Measurements from ENCODE around the gene PLPPR1.
"Not testable (repeated sequence)": the region's sequence is repeated elsewhere in the genome, so short reads cannot be mapped to it uniquely, and the experiment has no call there.

Gene PLPPR1

GRCh38 chr9:101226161-101226560 lies 197.6 kb downstream of the PLPPR1 start:
- DNase-seq, result no peak

- no peak for DNase-seq
Observed at GRCh38 chr9:101226803-101227202, 198.3 kb downstream of the PLPPR1 start.

GRCh38 chr9:101229606-101230005 lies 201.1 kb downstream of the PLPPR1 start:
- no peak for DNase-seq

- no peak for DNase-seq
Observed at GRCh38 chr9:101232405-101232977, 204.0 kb downstream of the PLPPR1 start.

GRCh38 chr9:101235105-101235866 lies 206.8 kb downstream of the PLPPR1 start:
- DNase-seq, result no peak

GRCh38 chr9:101242651-101243050 lies 214.1 kb downstream of the PLPPR1 start:
- DNase-seq, result no peak

GRCh38 chr9:101246691-101247090 lies 218.2 kb downstream of the PLPPR1 start:
- no peak for DNase-seq

GRCh38 chr9:101247297-101247696 lies 218.8 kb downstream of the PLPPR1 start:
- no peak for DNase-seq

- no peak for DNase-seq
Observed at GRCh38 chr9:101254733-101255433, 226.4 kb downstream of the PLPPR1 start.

GRCh38 chr9:101264727-101265126 lies 236.2 kb downstream of the PLPPR1 start:
- DNase-seq, result no peak

- DNase-seq, result no peak
Observed at GRCh38 chr9:101265261-101265660, 236.7 kb downstream of the PLPPR1 start.

- DNase-seq, result no peak
Observed at GRCh38 chr9:101268426-101268825, 239.9 kb downstream of the PLPPR1 start.

- no peak for DNase-seq
Observed at GRCh38 chr9:101269591-101270283, 241.2 kb downstream of the PLPPR1 start.

- DNase-seq, result no peak
Observed at GRCh38 chr9:101270302-101270701, 241.8 kb downstream of the PLPPR1 start.

GRCh38 chr9:101271102-101271501 lies 242.6 kb downstream of the PLPPR1 start:
- no peak for DNase-seq

- DNase-seq, result no peak
Observed at GRCh38 chr9:101274971-101275768, 246.6 kb downstream of the PLPPR1 start.

GRCh38 chr9:101275769-101276250 lies 247.3 kb downstream of the PLPPR1 start:
- DNase-seq, result no peak

GRCh38 chr9:101291043-101291442 lies 262.5 kb downstream of the PLPPR1 start:
- not testable (repeated sequence) for DNase-seq

GRCh38 chr9:101299901-101300300 lies 271.4 kb downstream of the PLPPR1 start:
- no peak for DNase-seq

GRCh38 chr9:101307051-101307450 lies 278.5 kb downstream of the PLPPR1 start:
- no peak for DNase-seq

GRCh38 chr9:101307524-101308213 lies 279.1 kb downstream of the PLPPR1 start:
- no peak for DNase-seq

GRCh38 chr9:101309139-101309538 lies 280.6 kb downstream of the PLPPR1 start:
- DNase-seq, result no peak
